HG03521 (cell line): ENCODE results near the gene RSPH10B2.
"Not testable (repeated sequence)": the region's sequence is repeated elsewhere in the genome, so short reads cannot be mapped to it uniquely, and the experiment has no call there.

Source experiments
- ATAC-seq: cut with Tn5 transposase; IDR thresholded peaks from one replicate; pipeline ENCODE4 v1.9.1; 2021; ENCODE audit warnings: mild to moderate bottlenecking, moderate library complexity; ENCODE audit not compliant: unreplicated experiment

Gene RSPH10B2

GRCh38 chr7:6753964-6754363 lies at the start of gene RSPH10B2:
Gene RSPH10B2, plus strand, starts transcription at chr7:6754103. Its CDS starts 3,575 bp downstream, at chr7:6757678.
- not testable (repeated sequence) for ATAC-seq

DNA sequence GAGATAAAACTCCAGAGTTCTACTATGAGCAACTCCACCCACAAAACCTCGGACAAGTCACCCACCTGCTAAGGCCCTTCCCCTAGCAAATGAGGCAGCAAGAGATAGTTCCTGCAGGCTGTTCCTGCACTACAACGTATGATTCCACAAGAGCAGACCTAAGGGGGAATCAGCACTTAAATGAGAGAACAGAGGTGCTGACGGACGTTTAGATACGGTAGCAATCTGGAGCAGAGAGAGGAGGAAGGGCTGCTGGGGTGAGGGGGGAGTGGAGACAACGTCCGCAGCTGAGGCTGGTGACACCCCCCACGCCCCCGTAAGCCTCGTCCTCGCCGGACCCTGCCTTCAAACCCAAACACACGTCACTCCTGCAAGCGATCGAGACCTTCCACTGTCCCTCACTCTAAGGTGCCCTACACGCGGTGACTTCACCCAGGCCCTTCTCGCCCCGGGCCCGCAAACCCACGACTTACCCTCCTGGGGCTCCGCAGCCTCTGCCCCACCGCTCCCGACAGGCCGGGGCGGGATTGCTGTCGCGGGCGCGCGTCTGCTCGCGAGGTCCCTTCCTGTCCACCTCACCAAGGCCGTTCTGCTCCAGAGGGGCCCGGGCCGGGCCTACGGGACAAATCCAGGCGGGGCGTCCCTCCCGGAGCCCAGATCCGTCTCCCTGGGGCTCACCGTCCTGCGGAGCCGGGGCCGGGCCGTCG lies 47.8 kb upstream of the RSPH10B2 start:
- ATAC-seq: peak; percentile 24

DNA sequence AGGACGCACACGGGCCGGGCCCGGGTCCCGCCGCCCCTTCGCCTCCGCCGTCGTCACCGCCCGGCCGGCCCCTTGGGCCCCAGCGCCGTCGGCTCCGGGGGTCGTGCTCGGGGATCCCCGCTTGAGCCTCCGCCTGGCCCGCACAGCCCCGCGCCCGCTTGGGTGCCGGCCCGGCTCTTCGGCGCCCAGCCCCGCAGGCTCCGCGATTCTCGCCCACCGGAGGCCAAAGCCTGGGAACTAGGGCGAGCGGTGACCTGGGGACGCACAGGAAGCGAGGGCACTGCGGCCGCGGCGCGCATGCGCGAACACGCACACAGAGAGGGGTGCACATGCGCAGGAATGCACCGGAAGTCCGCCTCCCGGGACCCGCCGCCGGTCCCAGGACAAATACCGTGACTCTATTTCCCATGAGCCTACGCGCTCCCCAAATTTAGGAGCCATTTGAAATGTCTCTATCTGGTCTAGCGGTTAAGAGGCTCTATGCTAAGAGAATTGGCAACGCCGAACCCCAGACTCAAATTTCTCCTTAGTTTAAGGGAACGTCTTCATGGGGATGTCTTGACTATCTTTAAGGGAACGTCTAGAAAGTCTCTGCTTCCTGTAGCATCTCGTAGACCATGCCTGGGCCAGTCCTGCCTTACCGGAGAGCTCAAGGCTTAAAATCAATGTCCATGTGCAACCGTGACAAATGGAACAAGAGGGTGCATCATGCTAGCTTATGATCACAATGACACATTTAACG lies 47.1 kb upstream of the RSPH10B2 start, which contains the start of gene ZNF12:
ZNF12 (minus strand) TSS at position 282 of the 742 bp plus-strand sequence. CDS start 1,774 bp downstream, outside the sequence.
- ATAC-seq: peak; percentile 87

GRCh38 chr7:6708304-6708703 lies 45.6 kb upstream of the RSPH10B2 start:
- ATAC-seq: no peak

DNA sequence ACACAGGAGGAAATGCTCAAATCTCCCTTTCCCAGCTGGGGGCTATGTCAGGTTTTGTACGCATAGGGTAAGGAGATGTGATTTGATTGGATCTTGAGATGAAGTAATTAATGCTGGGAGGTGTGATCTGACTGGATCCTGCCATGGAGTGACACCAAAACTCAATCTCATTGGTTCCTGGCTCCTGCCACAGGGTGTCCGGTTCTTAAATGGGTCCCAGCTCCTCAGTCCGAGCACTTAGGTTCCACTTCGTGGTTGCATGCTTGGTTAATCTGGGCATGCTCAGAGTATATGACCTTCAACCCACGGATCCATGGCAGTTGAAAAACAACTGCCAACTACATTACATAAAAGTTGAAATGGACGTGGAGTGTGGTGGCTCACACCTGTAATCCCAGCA lies 44.1 kb upstream of the RSPH10B2 start:
- no peak for ATAC-seq

DNA sequence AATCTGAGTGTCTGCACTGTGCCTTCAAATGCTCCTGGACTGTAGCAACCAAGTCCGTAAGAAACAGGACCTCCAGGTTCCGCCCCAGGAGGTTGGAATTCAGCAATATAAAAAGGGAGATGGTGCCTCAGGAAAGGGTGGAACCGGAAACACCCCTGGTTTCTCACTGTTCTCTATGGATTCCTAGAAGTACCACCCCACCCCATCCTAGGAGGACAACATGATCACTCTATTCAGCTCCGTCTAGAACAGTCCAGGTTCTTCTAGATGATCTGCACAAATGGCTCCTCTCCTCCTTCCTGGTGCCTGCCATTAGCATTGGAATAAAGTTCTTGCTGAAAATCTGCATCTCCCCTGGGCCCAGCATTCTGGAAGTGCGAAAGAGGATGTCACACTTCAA lies 39.5 kb upstream of the RSPH10B2 start:
- ATAC-seq: no peak

DNA sequence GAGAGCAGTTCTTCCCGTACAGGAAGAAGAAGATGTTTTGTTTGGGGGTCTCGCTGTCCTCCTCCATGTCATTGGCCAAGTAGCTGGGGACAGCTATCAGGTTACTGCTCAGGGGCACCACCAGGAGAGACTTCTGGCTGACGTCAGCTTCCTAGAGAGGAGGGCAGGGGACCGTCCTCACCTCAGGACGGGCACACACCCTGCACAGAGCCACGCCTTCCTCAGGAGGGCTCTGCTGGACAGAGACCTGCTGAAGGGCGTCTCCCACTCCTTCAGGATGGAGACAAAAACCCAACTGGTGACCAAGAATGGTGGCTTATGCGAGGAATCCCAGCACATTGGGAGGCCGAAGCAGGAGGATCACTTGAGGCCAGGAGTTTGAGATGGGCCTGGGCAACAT lies 38.0 kb upstream of the RSPH10B2 start:
- not testable (repeated sequence) for ATAC-seq

GRCh38 chr7:6718124-6718523 lies 35.8 kb upstream of the RSPH10B2 start:
- no peak for ATAC-seq

- ATAC-seq: not testable (repeated sequence)
Observed at GRCh38 chr7:6724351-6724750, 29.6 kb upstream of the RSPH10B2 start.

DNA sequence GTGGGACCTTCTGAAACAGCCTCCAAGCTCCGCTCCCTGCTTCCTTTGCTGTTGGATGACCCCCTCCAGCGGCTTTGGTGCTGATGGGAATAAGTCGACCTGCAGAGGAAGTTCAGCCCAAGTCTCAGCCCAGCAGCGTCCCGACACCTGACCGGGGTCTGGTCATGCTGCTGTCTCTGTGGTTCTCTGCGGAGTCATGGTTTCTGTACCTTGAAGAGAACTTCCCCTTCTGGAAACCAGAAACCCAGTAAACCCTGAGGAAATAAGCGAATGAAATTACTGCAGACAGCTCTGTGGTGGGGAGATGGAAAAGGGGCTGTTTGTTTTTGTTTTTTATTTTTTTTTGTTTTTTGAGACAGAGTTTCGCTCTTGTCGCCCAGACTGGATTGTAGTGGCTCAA lies 28.9 kb upstream of the RSPH10B2 start:
- peak; percentile 71 for ATAC-seq

- ATAC-seq: not testable (repeated sequence)
Observed at GRCh38 chr7:6726341-6726740, 27.6 kb upstream of the RSPH10B2 start.

GRCh38 chr7:6727663-6728062 lies 26.2 kb upstream of the RSPH10B2 start:
- no peak for ATAC-seq

DNA sequence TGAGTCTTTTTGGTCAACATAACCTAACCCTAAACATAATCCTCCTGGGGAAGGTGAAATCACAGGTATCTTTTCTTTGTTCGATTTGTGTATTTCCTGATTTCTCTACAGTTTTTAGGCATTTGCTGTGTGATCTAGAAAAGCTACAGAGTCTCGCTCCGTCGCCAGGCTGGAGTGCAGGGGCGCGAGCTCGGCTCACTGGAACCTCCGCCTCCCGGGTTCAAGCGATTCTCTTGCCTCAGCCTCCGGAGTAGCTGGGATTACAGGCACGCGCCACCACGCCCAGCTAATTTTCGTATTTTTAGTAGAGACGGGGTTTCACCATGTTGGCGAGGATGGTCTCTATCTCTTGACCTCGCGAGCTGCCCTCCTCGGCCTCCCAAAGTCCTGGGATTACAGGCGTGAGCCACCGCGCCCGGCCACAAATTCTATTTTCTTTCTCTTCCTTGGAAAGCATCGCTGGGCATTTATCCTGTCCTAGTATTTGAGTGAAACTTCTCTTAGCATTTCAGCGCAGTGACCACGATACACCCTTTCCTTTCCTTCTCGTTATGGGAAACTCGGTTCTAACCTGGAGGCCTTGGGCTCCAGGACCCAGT lies 24.9 kb upstream of the RSPH10B2 start:
- not testable (repeated sequence) for ATAC-seq

- peak; percentile 87 for ATAC-seq
Observed at GRCh38 chr7:6729492-6730342, 24.2 kb upstream of the RSPH10B2 start.

DNA sequence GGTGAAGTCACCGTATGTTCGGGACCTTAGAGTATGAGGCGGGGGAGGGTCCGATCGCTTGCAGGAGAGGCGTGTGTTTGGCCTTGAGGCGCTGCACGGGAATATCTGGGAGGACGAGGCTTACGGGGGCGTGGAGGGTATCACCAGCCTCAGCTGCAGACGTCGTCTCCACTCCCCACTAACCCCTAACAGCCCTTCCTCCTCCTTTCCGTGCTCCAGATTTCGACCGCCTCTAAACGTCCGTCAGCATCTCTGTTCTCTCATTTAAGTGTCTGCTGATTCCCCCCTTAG lies 23.6 kb upstream of the RSPH10B2 start:
- no peak for ATAC-seq

DNA sequence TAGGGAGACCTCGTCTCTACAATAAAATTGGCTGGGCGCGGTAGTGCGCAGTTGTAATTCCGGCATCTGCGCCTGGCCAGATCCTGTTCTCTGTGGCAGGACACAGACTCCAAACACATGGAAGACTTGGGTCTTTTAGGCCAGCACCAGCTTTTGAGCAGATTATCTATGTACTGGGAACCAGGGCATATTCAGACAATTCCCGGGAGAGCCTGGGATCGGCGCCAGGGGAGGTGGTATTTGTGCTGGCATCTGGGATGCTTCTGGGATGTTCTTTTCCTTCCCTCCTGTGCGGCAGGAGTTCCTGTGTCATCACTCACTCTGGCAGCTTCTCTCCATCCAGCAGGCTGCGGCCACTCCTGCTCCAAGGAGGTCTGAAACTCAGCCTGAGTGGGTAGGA lies 15.5 kb upstream of the RSPH10B2 start:
- ATAC-seq: not testable (repeated sequence)

- ATAC-seq: not testable (repeated sequence)
Observed at GRCh38 chr7:6744410-6745100, 9.3 kb upstream of the RSPH10B2 start.

GRCh38 chr7:6749335-6749734 lies 4.6 kb upstream of the RSPH10B2 start:
- not testable (repeated sequence) for ATAC-seq

GRCh38 chr7:6750173-6750572 lies 3.7 kb upstream of the RSPH10B2 start:
- not testable (repeated sequence) for ATAC-seq

DNA sequence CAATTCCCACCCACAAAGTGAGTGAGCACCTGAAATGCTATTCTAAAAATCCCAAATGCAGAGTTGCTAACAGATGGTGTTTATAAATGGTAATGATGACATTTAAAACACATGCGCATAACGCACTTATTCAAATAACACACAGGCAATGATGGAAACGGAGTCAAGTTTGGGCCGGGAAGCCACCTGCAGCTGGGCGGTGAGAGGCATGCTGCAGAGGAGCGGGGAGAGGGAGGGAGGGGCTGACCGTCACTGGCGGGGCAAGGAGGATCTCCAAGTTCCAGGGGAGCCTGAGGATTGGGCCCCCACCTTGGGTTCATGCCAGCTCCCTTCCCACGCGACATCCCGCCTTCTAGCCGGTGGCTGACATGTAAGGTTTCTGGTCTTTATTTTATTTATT lies 7.3 kb downstream of the RSPH10B2 start:
- not testable (repeated sequence) for ATAC-seq
